ENCODE data around the gene RECQL5. TPM values are rescaled to one million over a fixed set of nuclear protein-coding genes. Genes with fewer than 3 reads are reported as not detected.

Gene RECQL5
- 20.8 and 23.8 TPM in 2 replicates for total RNA-seq

DNA sequence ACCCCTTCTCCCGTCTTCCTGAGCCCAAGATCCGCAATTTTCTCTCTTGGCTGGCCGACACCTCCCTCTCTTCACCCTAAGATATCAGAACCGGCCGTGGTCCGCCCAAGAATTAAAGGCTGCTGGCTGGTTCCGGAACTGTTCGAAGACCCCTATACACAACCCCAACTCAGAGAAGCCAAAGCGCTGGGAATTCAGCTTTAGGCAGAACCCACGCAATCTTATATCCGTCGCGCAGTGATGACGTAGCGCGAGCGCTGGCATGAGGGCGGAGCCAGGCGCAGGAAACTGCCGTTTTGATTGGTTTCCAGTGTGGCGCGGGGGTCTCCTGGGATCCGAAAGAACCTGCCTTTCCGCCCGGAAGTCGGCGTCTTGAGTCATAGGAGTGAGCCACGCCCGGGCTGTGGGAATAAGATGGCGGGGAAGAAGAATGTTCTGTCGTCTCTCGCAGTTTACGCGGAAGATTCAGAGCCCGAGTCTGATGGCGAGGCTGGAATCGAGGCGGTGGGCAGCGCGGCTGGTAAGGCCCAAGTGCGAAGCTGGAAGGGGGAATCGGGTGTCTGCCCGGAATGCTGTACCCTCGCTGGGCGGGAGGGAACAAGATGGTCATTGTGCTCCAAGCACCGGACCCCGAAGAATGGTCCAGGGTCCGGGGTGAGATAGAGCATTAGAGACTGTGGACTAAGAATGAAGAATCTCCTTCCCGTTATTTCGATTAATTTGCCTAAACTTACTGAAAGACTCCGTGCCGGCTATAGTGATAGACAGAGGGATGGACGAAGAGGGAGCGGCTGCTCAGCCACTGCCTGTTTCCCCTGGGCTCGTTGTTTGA lies at the start of gene RECQL5, which contains the start of gene SAP30BP:
TSS of gene RECQL5 (minus strand) at position 196 of the 832 bp plus-strand sequence. CDS start 597 bp downstream, outside the sequence.
TSS of gene SAP30BP (plus strand) at position 380 of the 832 bp plus-strand sequence. CDS start at position 415, 35 bp downstream.

DNA sequence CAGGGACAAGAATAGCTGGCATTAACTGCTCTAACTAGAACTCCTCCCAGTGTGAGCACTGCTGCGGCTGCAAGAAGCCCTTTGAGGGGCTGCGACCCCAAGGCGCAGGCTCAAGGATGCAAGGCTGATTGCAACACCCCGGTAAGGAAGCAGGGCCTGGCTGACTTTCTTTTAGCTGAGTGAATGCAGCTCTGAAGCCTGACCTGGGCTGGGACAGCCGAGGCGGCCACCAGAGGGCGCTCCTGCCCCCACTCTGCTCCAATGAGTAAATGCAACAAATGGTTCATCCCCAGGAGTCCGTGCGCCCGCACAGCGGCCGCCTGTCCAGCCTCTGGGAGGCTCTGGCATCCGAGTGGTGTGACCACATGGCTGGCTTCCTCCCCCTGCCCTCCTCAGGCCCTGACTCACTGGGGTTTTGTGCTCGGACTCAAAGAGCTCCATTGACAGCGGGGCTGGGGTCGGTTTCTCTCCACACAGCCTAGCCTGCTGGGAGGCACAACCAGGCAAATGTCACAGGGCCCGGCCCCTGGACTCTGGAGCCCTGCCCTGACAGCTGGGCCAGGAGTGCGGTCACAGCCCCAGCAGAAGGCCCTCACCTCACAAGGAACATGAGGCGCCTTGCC lies 34.0 kb downstream of the RECQL5 start, which contains the start of gene SMIM5:
TSS of gene SMIM5 (plus strand) at position 572 of the 623 bp plus-strand sequence. CDS start 6,768 bp downstream, outside the sequence.

DNA sequence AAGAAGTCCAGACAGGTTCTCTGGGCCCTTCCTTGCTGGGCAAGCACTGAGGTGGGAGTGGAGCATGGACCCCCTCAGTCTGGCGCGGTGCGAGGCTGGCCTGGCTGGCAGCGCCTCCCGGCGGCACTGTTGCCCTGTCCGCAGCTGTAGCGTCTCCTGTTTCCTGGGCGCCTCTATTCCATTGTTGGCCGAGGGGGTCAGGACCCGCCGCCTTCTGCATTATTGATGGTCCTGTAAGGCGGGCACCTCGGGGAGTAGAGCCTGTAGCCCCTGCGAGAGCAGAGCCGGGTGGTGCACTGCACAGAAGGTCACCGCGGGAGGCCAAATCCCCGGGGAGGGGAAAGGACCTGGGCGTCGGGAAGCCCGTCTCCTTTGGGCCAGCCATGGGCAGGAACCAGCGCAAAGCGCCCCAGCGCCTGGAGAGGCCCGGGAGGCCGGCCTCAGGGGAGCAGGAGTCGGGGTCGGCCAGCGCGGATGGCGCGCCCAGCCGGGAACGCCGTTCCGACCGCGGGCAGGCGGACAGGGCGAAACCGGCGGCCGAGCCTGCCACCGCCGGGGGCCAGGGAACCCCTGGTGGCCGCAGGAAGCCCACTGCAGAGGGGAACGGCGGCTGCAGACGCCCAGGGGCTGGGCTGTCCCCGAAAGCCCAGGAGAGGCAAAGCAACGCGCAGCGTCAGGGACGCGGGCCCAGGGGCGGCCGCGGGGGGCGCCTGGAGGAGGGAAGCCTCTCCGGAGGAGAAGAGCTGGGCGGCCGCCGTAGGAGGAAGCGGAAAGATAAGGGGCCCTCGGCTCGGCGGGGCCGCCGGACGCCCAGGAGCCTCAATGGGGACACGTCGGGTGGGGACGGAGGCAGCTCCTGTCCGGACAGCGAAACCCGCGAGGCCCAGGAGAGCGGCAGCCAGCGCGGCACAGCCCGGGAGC lies 79.0 kb downstream of the RECQL5 start, which contains the start of gene MYO15B:
TSS of gene MYO15B (plus strand) at position 126 of the 921 bp plus-strand sequence. CDS start at position 384, 258 bp downstream.

Other genes with a start within 250 kb of the RECQL5 start
- 21.0 and 29.6 TPM in 2 replicates for gene TMEM94, start 210.5 kb downstream of the RECQL5 start, total RNA-seq
- 3.8 and 4.9 TPM in 2 replicates for gene CASKIN2, start 151.6 kb downstream of the RECQL5 start, total RNA-seq
- 5.9 and 8.2 TPM in 2 replicates for gene TSEN54, start 150.6 kb downstream of the RECQL5 start, total RNA-seq
- gene LLGL2, start 141.5 kb downstream of the RECQL5 start, total RNA-seq = 0.47 and 0.52 TPM in 2 replicates
- 3.9 and 13.5 TPM in 2 replicates for gene MYO15B, start 79.4 kb downstream of the RECQL5 start, total RNA-seq
- not detected in 2 replicates for gene SMIM5, start 33.7 kb downstream of the RECQL5 start, total RNA-seq
- 52.6 and 53.8 TPM in 2 replicates for gene SAP30BP, start 184 bp upstream of the RECQL5 start, total RNA-seq
- under 0.01 and 0.60 TPM in 2 replicates for gene ITGB4, start 54.3 kb upstream of the RECQL5 start, total RNA-seq
- 35.4 and 54.4 TPM in 2 replicates for gene GALK1, start 98.0 kb upstream of the RECQL5 start, total RNA-seq
- 11.4 and 12.3 TPM in 2 replicates for gene UNK, start 117.7 kb upstream of the RECQL5 start, total RNA-seq
- 1.6 and 2.5 TPM in 2 replicates for gene UNC13D, start 177.2 kb upstream of the RECQL5 start, total RNA-seq
- gene WBP2, start 188.2 kb upstream of the RECQL5 start, total RNA-seq = 22.7 and 36.3 TPM in 2 replicates
- gene TRIM47, start 211.4 kb upstream of the RECQL5 start, total RNA-seq = 8.4 and 23.0 TPM in 2 replicates
- 8.7 and 12.3 TPM in 2 replicates for gene TRIM65, start 229.8 kb upstream of the RECQL5 start, total RNA-seq
- gene MRPL38, start 237.7 kb upstream of the RECQL5 start, total RNA-seq = 21.5 and 26.8 TPM in 2 replicates